Activated gamma-delta T cell treated with anti-CD3 and anti-CD28 coated beads, Interleukin-2, amount 50 U/mL, for 16 hours (primary cell): ENCODE results near the gene FER.
"Not testable (repeated sequence)": the region's sequence is repeated elsewhere in the genome, so short reads cannot be mapped to it uniquely, and the experiment has no call there.

ENCODE experiments used
- DNase-seq: peaks from one replicate; pipeline ENCODE4 v3.0.0-alpha.2; 2020; ENCODE audit warnings: low read depth

FER gene

GRCh38 chr5:108747774-108748400, at the start of gene FER:
FER (plus strand) TSS chr5:108747897; CDS start chr5:108798183, 50,286 bp downstream.
- DNase-seq, result peak; percentile 14

- DNase-seq, result not testable (repeated sequence)
Observed at GRCh38 chr5:108700388-108700787, 47.3 kb upstream of the FER start.

GRCh38 chr5:108700930-108701329, 46.8 kb upstream of the FER start:
- no peak for DNase-seq

GRCh38 chr5:108702546-108702945, 45.2 kb upstream of the FER start:
- DNase-seq, result no peak

- DNase-seq, result no peak
Observed at GRCh38 chr5:108703313-108703712, 44.4 kb upstream of the FER start.

GRCh38 chr5:108707141-108707540, 40.6 kb upstream of the FER start:
- no peak for DNase-seq

GRCh38 chr5:108711898-108712297, 35.8 kb upstream of the FER start:
- DNase-seq, result no peak

- no peak for DNase-seq
Observed at GRCh38 chr5:108715408-108715807, 32.3 kb upstream of the FER start.

GRCh38 chr5:108720391-108720790, 27.3 kb upstream of the FER start:
- DNase-seq, result no peak

- DNase-seq, result no peak
Observed at GRCh38 chr5:108726446-108727235, 21.1 kb upstream of the FER start.

GRCh38 chr5:108727236-108727650, 20.5 kb upstream of the FER start:
- no peak for DNase-seq

GRCh38 chr5:108727651-108728565, 19.8 kb upstream of the FER start:
- peak; percentile 22 for DNase-seq

GRCh38 chr5:108728566-108729241, 19.0 kb upstream of the FER start:
- DNase-seq, result peak; percentile 28

GRCh38 chr5:108729242-108729615, 18.5 kb upstream of the FER start:
- DNase-seq, result no peak

- no peak for DNase-seq
Observed at GRCh38 chr5:108730617-108731340, 16.9 kb upstream of the FER start.

- DNase-seq, result no peak
Observed at GRCh38 chr5:108735790-108736189, 11.9 kb upstream of the FER start.

GRCh38 chr5:108736855-108737254, 10.8 kb upstream of the FER start:
- DNase-seq, result no peak

- DNase-seq, result no peak
Observed at GRCh38 chr5:108739376-108739775, 8.3 kb upstream of the FER start.

- DNase-seq, result no peak
Observed at GRCh38 chr5:108739906-108740305, 7.8 kb upstream of the FER start.

GRCh38 chr5:108743319-108743718, 4.4 kb upstream of the FER start:
- DNase-seq, result no peak

- DNase-seq, result no peak
Observed at GRCh38 chr5:108743846-108744245, 3.9 kb upstream of the FER start.
